HTERT RPE-1 (cell line): Measurements from ENCODE around the gene ETNPPL.
"Not testable (repeated sequence)": the region's sequence is repeated elsewhere in the genome, so short reads cannot be mapped to it uniquely, and the experiment has no call there.

Experiments
- in situ Hi-C: fragments of 300-500 bp; cut with MboI; formaldehyde crosslinking; loops from 4 replicates; pipeline ENCODE4 v1.14.3; 2020; ENCODE audit warnings: low sequenced_read_pairs

The ETNPPL gene

GRCh38 chr4:108758498-108758897 lies 4.4 kb downstream of the ETNPPL start:
- in situ Hi-C loops = no loop called here

- in situ Hi-C loops = no loop called here
Measured at GRCh38 chr4:108754327-108754726, 8.5 kb downstream of the ETNPPL start.

GRCh38 chr4:108751321-108751720 lies 11.5 kb downstream of the ETNPPL start:
- in situ Hi-C loops = no loop called here

GRCh38 chr4:108749119-108749518 lies 13.7 kb downstream of the ETNPPL start:
- in situ Hi-C loops = no loop called here

GRCh38 chr4:108746511-108746910 lies 16.3 kb downstream of the ETNPPL start:
- in situ Hi-C loops = no loop called here

GRCh38 chr4:108744307-108744706 lies 18.5 kb downstream of the ETNPPL start:
- in situ Hi-C loops = no loop called here

GRCh38 chr4:108742451-108743420 lies 20.1 kb downstream of the ETNPPL start:
- in situ Hi-C loops = no loop called here

- in situ Hi-C loops = no loop called here
Measured at GRCh38 chr4:108738003-108738706, 24.7 kb downstream of the ETNPPL start.

GRCh38 chr4:108731006-108731405 lies 31.8 kb downstream of the ETNPPL start:
- in situ Hi-C loops = no loop called here

GRCh38 chr4:108730579-108730978 lies 32.3 kb downstream of the ETNPPL start:
- in situ Hi-C loops = no loop called here

- in situ Hi-C loops = no loop called here
Measured at GRCh38 chr4:108729731-108730130, 33.1 kb downstream of the ETNPPL start.

GRCh38 chr4:108725457-108725856 lies 37.4 kb downstream of the ETNPPL start:
- in situ Hi-C loops = no loop called here

GRCh38 chr4:108717386-108717785 lies 45.5 kb downstream of the ETNPPL start:
- in situ Hi-C loops = no loop called here

- in situ Hi-C loops = no loop called here
Measured at GRCh38 chr4:108716340-108716739, 46.5 kb downstream of the ETNPPL start.

- in situ Hi-C loops = no loop called here
Measured at GRCh38 chr4:108714880-108715279, 48.0 kb downstream of the ETNPPL start.

GRCh38 chr4:108710578-108710977 lies 52.3 kb downstream of the ETNPPL start:
- in situ Hi-C loops = not testable (repeated sequence)

- in situ Hi-C loops = no loop called here
Measured at GRCh38 chr4:108709722-108710121, 53.1 kb downstream of the ETNPPL start.

- in situ Hi-C loops = no loop called here
Measured at GRCh38 chr4:108709234-108709633, 53.6 kb downstream of the ETNPPL start.

- in situ Hi-C loops = no loop called here
Measured at GRCh38 chr4:108706289-108706688, 56.6 kb downstream of the ETNPPL start.

GRCh38 chr4:108703966-108704365 lies 58.9 kb downstream of the ETNPPL start:
- in situ Hi-C loops = no loop called here

- in situ Hi-C loops = no loop called here
Measured at GRCh38 chr4:108703370-108703769, 59.5 kb downstream of the ETNPPL start.

GRCh38 chr4:108702960-108703359 lies 59.9 kb downstream of the ETNPPL start:
- in situ Hi-C loops = no loop called here
